ENCODE data around the gene CERS2. TPM values are rescaled to one million over a fixed set of nuclear protein-coding genes. Genes with fewer than 3 reads are reported as not detected.

CERS2 gene
- total RNA-seq, 1 experiment from 2014 or later: 113 TPM

DNA sequence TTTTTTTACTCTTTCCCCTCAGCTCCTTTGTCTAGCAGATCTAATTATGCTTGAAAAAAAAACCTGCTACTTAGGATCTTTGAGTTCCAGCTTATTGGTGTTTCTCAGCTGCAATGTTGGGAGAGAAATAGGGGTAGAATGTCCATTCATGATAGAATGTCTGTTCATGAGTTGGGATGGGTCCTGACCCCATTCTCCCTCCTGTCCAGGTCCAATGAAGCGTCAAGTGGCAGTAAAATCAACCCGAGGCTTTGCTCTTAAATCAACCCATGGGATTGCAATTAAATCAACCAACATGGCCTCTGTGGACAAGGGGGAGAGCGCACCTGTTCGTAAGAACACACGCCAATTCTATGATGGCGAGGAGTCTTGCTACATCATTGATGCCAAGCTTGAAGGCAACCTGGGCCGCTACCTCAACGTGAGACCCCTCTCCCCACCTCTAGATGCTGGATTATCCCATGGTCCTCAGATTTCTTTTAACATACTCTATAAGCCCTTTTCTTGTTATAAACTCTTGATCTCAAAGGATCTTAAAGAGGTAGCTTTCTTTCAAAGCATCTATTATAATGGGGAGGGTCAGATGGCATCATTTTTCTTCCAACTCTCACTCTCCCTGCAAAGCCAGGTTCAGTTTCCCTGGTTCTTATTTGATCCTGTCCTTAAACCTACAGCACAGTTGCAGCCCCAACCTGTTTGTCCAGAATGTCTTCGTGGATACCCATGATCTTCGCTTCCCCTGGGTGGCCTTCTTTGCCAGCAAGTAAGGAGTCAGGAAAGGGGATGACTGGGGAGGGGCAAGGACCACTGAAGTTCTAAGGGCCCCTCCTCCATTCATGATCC is 11.1 kb downstream of the CERS2 start:
- no peak overlapping the region for H3K4me2 ChIP-seq
- CTCF ChIA-PET: no interaction called here
- H3K79me2 ChIP-seq (ENCODE audit: low read depth): no peaks in the 10 kb centered on the region
- no peaks in the 10 kb centered on the region for H4K20me1 ChIP-seq (ENCODE audit: insufficient read depth)
- no peak for DNase-seq
- BruUV-seq (replicated peaks): no TSS peak
- POLR2A ChIA-PET (ENCODE audit: unreplicated experiment): interaction anchor here (0.6 to 0.7 kb wide), 2 partner anchors 8 to 42 kb away, joined by 4 to 5 read pairs; no protein-coding TSS in a partner anchor
- no peaks in the 10 kb centered on the region for H3K27me3 ChIP-seq (ENCODE audit: insufficient read depth, low read depth)
- no peak overlapping the region for H2AFZ ChIP-seq
- H3K4me1 ChIP-seq (replicated peaks; ENCODE audit: insufficient read depth): no peaks in the 10 kb centered on the region
- H3K9me3 ChIP-seq (ENCODE audit: insufficient read depth, low read depth): no peaks in the 10 kb centered on the region
- H3K4me3 ChIP-seq: no peak overlapping the region
- TF ChIP-seq, protein P1, sequence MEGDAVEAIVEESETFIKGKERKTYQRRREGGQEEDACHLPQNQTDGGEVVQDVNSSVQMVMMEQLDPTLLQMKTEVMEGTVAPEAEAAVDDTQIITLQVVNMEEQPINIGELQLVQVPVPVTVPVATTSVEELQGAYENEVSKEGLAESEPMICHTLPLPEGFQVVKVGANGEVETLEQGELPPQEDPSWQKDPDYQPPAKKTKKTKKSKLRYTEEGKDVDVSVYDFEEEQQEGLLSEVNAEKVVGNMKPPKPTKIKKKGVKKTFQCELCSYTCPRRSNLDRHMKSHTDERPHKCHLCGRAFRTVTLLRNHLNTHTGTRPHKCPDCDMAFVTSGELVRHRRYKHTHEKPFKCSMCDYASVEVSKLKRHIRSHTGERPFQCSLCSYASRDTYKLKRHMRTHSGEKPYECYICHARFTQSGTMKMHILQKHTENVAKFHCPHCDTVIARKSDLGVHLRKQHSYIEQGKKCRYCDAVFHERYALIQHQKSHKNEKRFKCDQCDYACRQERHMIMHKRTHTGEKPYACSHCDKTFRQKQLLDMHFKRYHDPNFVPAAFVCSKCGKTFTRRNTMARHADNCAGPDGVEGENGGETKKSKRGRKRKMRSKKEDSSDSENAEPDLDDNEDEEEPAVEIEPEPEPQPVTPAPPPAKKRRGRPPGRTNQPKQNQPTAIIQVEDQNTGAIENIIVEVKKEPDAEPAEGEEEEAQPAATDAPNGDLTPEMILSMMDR (conservative IDR thresholded peaks at IDR 0.05): no peak
- no peak for TF ChIP-seq EZH2 (IDR thresholded peaks at IDR 0.05; ENCODE audit: low read depth)
- no peaks in the 10 kb centered on the region for H3K9me2 ChIP-seq (ENCODE audit: insufficient read depth)
- no peak overlapping the region for H3K27ac ChIP-seq
- H3K36me3 ChIP-seq (ENCODE audit: low read depth): peaks cover 39% of the 10 kb centered on the region
- intact Hi-C loops (cut with micrococcal nuclease; ENCODE audit: unreplicated experiment): no loop called here
- H3F3A ChIP-seq (ENCODE audit: insufficient read depth, low read depth): peaks cover 33% of the 10 kb centered on the region

DNA sequence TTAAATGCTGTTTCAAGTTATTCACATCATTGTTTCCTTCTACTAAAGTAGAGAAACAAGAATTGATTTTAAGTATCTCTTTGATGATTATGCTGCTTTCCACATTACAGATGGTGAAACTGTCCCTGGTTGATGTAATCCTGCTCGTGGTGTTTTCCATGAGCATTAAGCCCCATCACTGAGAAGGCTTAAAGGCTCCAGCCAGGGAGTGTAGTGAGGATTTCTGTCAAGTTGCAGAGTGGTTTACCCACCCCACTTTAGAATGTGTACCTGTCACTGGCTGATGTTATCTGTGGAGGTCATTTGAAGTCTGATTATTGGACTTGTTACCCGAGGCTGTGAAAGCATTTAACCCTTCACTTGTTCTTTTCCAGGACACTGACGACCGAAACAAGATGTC is 12.9 kb downstream of the CERS2 start:
- DNase-seq: no peak
- BruUV-seq (replicated peaks): no TSS peak
- Histone ChIP-seq H3K4me3 (no peak overlapping the region), H3K36me3 (ENCODE audit: low read depth) (peaks cover 34% of the 10 kb centered on the region), H3K79me2 (ENCODE audit: low read depth) (no peaks in the 10 kb centered on the region), H3K27me3 (ENCODE audit: insufficient read depth, low read depth) (no peaks in the 10 kb centered on the region), H4K20me1 (ENCODE audit: insufficient read depth) (no peaks in the 10 kb centered on the region), H3K4me2 (no peak overlapping the region), H3F3A (ENCODE audit: insufficient read depth, low read depth) (peaks cover 27% of the 10 kb centered on the region), H3K4me1 (replicated peaks; ENCODE audit: insufficient read depth) (no peaks in the 10 kb centered on the region), H2AFZ (no peak overlapping the region), H3K9me2 (ENCODE audit: insufficient read depth) (no peaks in the 10 kb centered on the region), H3K9me3 (ENCODE audit: insufficient read depth, low read depth) (no peaks in the 10 kb centered on the region), H3K27ac (no peak overlapping the region)
- ChIA-PET POLR2A (ENCODE audit: unreplicated experiment) (no interaction called here), CTCF (no interaction called here)
- intact Hi-C loops (cut with micrococcal nuclease; ENCODE audit: unreplicated experiment): no loop called here
- TF ChIP-seq EZH2 (IDR thresholded peaks at IDR 0.05; ENCODE audit: low read depth): no peak
- TF ChIP-seq, protein P1 (conservative IDR thresholded peaks at IDR 0.05): no peak

DNA sequence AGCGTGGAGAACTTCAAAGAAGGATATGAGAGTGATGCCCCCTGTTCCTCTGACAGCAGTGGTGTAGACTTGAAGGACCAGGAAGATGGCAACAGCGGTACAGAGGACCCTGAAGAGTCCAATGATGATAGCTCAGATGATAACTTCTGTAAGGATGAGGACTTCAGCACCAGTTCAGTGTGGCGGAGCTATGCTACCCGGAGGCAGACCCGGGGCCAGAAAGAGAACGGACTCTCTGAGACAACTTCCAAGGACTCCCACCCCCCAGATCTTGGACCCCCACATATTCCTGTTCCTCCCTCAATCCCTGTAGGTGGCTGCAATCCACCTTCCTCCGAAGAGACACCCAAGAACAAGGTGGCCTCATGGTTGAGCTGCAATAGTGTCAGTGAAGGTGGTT is 14.0 kb downstream of the CERS2 start:
- Histone ChIP-seq H3K9me2 (ENCODE audit: insufficient read depth) (no peaks in the 10 kb centered on the region), H3K27ac (no peak overlapping the region), H4K20me1 (ENCODE audit: insufficient read depth) (no peaks in the 10 kb centered on the region), H3K4me1 (replicated peaks; ENCODE audit: insufficient read depth) (no peaks in the 10 kb centered on the region), H3K79me2 (ENCODE audit: low read depth) (no peaks in the 10 kb centered on the region), H3K27me3 (ENCODE audit: insufficient read depth, low read depth) (no peaks in the 10 kb centered on the region), H3K36me3 (ENCODE audit: low read depth) (peaks cover 32% of the 10 kb centered on the region), H3K4me3 (no peak overlapping the region), H3K9me3 (ENCODE audit: insufficient read depth, low read depth) (no peaks in the 10 kb centered on the region), H2AFZ (no peak overlapping the region), H3K4me2 (no peak overlapping the region), H3F3A (ENCODE audit: insufficient read depth, low read depth) (peaks cover 26% of the 10 kb centered on the region)
- intact Hi-C loops (cut with micrococcal nuclease; ENCODE audit: unreplicated experiment): no loop called here
- no TSS peak for BruUV-seq (replicated peaks)
- DNase-seq: no peak
- POLR2A ChIA-PET (ENCODE audit: unreplicated experiment): interaction anchor here (0.6 kb wide), 1 partner anchor 13 kb away, joined by 3 read pairs; no protein-coding TSS in a partner anchor
- no peak for TF ChIP-seq EZH2 (IDR thresholded peaks at IDR 0.05; ENCODE audit: low read depth)
- TF ChIP-seq, protein P1 (conservative IDR thresholded peaks at IDR 0.05): no peak
- CTCF ChIA-PET: interaction anchor here (0.6 kb wide), 1 partner anchor 678 kb away, joined by 3 read pairs; the partner anchor contains the start of gene CIART

All from PC-9 (cell line).